Measurements from ENCODE around the gene FBH1.
"Not testable (repeated sequence)": the region's sequence is repeated elsewhere in the genome, so short reads cannot be mapped to it uniquely, and the experiment has no call there.

Gene FBH1

GRCh38 chr10:5869156-5869555 lies 20.9 kb upstream of the FBH1 start:
- no peak overlapping the region for H3K4me3 ChIP-seq (ENCODE audit: low read length)
- DNase-seq (ENCODE audit: low read depth) = no peak
- no peak for TF ChIP-seq CTCF (conservative IDR thresholded peaks at IDR 0.05; ENCODE audit: low read depth, low read length)

GRCh38 chr10:5871596-5871995 lies 18.4 kb upstream of the FBH1 start:
- TF ChIP-seq CTCF (conservative IDR thresholded peaks at IDR 0.05; ENCODE audit: low read depth, low read length) = no peak
- H3K4me3 ChIP-seq (ENCODE audit: low read length) = no peak overlapping the region
- no peak for DNase-seq (ENCODE audit: low read depth)

GRCh38 chr10:5873515-5873995 lies 16.5 kb upstream of the FBH1 start:
- TF ChIP-seq CTCF (conservative IDR thresholded peaks at IDR 0.05; ENCODE audit: low read depth, low read length) = peak; percentile 69
- no peak overlapping the region for H3K4me3 ChIP-seq (ENCODE audit: low read length)
- DNase-seq (ENCODE audit: low read depth) = no peak

GRCh38 chr10:5876181-5876768 lies 13.8 kb upstream of the FBH1 start:
- H3K4me3 ChIP-seq (ENCODE audit: low read length) = no peak overlapping the region
- no peak for TF ChIP-seq CTCF (conservative IDR thresholded peaks at IDR 0.05; ENCODE audit: low read depth, low read length)
- no peak for DNase-seq (ENCODE audit: low read depth)

GRCh38 chr10:5877041-5877440 lies 13.0 kb upstream of the FBH1 start:
- H3K4me3 ChIP-seq (ENCODE audit: low read length); DNase-seq (ENCODE audit: low read depth): not testable (repeated sequence)

- DNase-seq (ENCODE audit: low read depth) = no peak
- TF ChIP-seq CTCF (conservative IDR thresholded peaks at IDR 0.05; ENCODE audit: low read depth, low read length) = no peak
- H3K4me3 ChIP-seq (ENCODE audit: low read length) = no peak overlapping the region
Measured at GRCh38 chr10:5882961-5883360, 7.1 kb upstream of the FBH1 start.

- no peak for TF ChIP-seq CTCF (conservative IDR thresholded peaks at IDR 0.05; ENCODE audit: low read depth, low read length)
- no peak for DNase-seq (ENCODE audit: low read depth)
- no peak overlapping the region for H3K4me3 ChIP-seq (ENCODE audit: low read length)
Measured at GRCh38 chr10:5885619-5886018, 4.4 kb upstream of the FBH1 start.
